Cardiac fibroblast (primary cell): ENCODE measurements around the gene SLC16A6.
A peak's percentile ranks its signal among the peaks of the same experiment; 100 is the strongest.

Source experiments
- DNase-seq, 2 donors: peaks; one replicate each; pipeline versions ENCODE4 v3.0.0 to v3.0.0-alpha.2; 2010; ENCODE audit warnings: low read depth in 2 of 2
- H3K4me3 ChIP-seq, 2 donors: replicated peaks in 1 of 2; 1 replicate in 1 of 2; 2 replicates in 1 of 2; pipeline ENCODE4 v1.5.1; 2011; ENCODE audit warnings: low read depth in 2 of 2, low read length in 2 of 2, mild to moderate bottlenecking in 2 of 2, moderate library complexity in 1 of 2
- CTCF ChIP-seq: IDR thresholded peaks from one replicate; pipeline ENCODE4 v1.5.1; 2011; ENCODE audit warnings: low read depth, mild to moderate bottlenecking, low read length, inconsistent platforms

The SLC16A6 gene

GRCh38 chr17:68307443-68307842 lies 16.5 kb upstream of the SLC16A6 start:
- H3K4me3 ChIP-seq = no peak overlapping the region
- DNase-seq = no peak
- TF ChIP-seq CTCF = no peak

GRCh38 chr17:68306819-68307218 lies 15.9 kb upstream of the SLC16A6 start:
- H3K4me3 ChIP-seq = no peak overlapping the region
- no peak for TF ChIP-seq CTCF
- no peak for DNase-seq

- no peak for TF ChIP-seq CTCF
- H3K4me3 ChIP-seq = no peak overlapping the region
- DNase-seq = peak; percentile 41 to 44
Observed at GRCh38 chr17:68305142-68305541, 14.2 kb upstream of the SLC16A6 start.

- TF ChIP-seq CTCF = no peak
- no peak for DNase-seq
- no peak overlapping the region for H3K4me3 ChIP-seq
Observed at GRCh38 chr17:68304706-68305105, 13.8 kb upstream of the SLC16A6 start.

- DNase-seq = no peak
Observed at GRCh38 chr17:68302666-68303065, 11.7 kb upstream of the SLC16A6 start.

GRCh38 chr17:68302066-68302564 lies 11.2 kb upstream of the SLC16A6 start:
- H3K4me3 ChIP-seq = no peak overlapping the region
- TF ChIP-seq CTCF = no peak
- DNase-seq = peak; percentile 49 to 77

More at GRCh38 chr17:68302666-68303065, 11.7 kb upstream of the SLC16A6 start:
- H3K4me3 ChIP-seq = no peak overlapping the region
- TF ChIP-seq CTCF = no peak

GRCh38 chr17:68301438-68301959 lies 10.6 kb upstream of the SLC16A6 start:
- no peak overlapping the region for H3K4me3 ChIP-seq

More at GRCh38 chr17:68301438-68301959, 10.6 kb upstream of the SLC16A6 start:
- no peak for DNase-seq
- no peak for TF ChIP-seq CTCF
